ENCODE measurements around the gene FOXK1.
"Not testable (repeated sequence)": the region's sequence is repeated elsewhere in the genome, so short reads cannot be mapped to it uniquely, and the experiment has no call there.

Gene FOXK1

DNA sequence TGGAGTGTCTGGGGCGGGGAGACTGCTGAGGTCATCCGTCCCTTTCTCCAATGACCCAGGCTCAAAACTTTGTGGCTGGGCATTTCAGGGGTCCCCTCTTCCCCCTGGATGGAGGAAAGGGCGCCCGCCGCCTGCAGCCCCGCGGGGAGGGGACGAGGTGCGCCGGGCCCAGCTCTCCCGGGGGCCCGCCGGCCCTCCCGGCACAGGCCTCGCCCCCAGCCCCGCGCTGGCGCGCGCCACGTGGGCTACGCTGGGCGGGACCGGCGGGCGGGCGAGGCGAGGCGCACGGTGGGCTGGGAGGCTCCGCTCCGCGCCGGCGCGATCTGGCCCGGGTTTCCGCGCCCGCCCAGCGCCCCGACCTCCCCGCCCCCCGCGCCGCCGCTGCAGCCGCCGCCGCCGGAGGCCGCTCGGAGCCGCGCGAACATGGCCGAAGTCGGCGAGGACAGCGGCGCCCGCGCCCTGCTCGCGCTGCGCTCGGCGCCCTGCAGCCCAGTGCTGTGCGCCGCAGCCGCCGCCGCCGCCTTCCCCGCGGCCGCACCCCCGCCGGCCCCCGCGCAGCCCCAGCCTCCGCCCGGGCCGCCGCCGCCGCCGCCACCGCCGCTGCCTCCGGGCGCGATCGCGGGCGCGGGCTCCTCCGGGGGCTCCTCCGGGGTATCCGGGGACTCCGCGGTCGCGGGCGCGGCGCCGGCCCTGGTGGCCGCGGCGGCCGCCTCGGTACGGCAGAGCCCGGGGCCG lies at the start of gene FOXK1:
Gene FOXK1, plus strand, starts transcription at position 410 of the 735 bp plus-strand sequence. Its CDS starts 14 bp downstream, at position 424.
- DNase-seq (ENCODE audit: low read depth in 3 of 3, low spot score in 1 of 3): peak; percentile 38 to 84 (median 64)

DNA sequence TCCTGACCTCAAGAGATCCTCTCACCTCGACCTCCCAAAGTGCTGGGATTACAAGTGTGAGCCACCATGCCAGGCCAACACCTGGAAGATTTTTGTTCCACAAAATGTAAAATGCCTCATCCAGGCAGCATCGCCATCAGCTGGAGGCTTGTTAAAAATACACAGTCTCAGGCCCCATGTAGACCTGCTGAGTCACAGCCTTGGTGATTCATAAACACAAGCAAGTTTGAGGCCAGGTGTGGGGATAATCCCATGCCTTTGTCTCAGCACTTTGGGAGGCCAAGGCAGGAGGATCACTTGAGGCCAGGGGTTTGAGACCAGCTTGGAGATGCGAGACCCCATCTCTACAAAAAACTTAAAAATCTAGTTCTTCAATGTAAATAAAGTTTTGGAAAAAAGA lies 49.1 kb upstream of the FOXK1 start:
- no peak for DNase-seq (ENCODE audit: low read depth in 3 of 3, low spot score in 1 of 3)

DNA sequence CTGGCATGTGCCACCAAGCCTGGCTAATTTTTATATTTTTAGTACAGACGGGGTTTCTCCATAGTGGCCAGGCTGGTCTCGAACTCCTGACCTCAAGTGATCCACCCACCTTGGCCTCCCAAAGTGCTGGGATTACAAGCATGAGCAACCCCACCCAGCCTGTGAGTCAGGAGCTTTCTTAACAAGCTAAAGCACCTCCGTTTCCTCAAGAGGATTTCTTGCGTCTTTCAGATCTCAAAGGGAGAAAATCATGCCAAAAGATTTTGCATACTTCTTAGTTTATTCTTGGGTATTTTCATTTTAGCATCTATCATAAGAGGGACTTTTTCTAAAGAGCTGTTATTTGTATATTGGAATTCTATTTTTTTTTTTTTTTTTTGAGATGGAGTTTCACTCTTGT lies 47.9 kb upstream of the FOXK1 start:
- DNase-seq (ENCODE audit: low read depth in 3 of 3, low spot score in 1 of 3): no peak

DNA sequence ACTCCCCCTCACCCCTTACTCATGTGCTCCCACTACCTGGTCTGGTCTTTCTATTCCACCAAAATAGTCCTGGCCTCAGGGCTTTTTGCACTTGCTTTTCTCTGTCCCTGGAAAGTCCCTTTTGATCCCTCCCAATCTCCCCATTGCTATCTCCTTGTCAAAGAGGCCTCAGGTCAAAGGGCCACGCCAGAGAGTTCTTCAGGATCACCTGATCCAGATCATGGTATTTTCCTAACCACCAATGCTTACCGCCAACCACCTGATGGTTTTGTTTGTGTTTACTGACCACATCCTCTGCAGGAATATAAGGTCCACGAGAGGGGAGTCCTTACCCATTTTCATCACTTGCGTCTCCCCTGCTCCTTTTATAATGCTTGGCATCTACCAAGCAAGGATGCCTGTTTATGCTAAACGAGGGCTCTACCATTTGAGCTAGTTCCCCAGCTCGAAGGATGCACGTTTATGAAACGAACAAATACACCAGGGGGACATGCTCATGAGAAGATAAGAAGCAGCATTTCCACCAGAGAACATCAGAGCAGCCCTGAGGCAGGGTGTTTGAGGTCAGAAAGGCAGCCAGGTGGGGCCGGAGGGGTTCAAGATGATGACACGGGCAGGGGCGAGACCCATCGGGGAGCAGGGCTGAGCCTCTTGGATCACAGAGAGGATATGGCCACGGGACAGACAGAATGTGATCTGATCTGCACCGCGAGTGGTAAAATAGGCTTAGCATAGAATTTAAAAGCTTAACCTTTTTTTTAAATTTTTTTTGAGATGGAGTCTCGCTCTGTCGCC lies 43.1 kb upstream of the FOXK1 start:
- no peak for DNase-seq (ENCODE audit: low read depth in 3 of 3, low spot score in 1 of 3)

DNA sequence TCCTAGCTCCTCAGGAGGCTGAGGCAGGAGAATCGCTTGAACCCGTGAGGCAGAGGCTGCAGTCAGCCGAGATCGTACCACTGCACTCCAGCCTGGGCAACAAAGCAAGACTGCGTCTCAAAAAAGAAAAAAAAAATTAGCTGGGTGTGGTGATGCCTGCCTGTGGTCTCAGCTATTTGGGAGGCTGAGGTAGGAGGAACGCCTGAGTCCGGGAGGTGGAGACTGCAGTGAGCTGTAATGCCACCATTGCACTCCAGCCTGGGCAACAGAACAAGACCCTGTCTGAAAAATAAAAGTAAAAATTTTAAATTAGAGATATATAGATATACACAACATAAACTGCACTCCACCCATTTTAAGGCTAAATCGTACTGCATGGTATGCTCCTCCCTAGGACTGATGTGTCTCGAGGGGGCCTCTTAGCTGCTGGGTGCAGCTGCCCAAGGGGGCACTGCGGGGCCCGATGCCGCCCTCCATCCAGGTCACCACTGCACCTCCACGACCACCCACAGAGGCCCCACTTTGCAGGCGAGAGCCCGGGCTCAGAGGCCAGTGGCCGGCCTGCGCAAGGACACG lies 40.9 kb upstream of the FOXK1 start:
- DNase-seq (ENCODE audit: low read depth in 3 of 3, low spot score in 1 of 3): no peak

DNA sequence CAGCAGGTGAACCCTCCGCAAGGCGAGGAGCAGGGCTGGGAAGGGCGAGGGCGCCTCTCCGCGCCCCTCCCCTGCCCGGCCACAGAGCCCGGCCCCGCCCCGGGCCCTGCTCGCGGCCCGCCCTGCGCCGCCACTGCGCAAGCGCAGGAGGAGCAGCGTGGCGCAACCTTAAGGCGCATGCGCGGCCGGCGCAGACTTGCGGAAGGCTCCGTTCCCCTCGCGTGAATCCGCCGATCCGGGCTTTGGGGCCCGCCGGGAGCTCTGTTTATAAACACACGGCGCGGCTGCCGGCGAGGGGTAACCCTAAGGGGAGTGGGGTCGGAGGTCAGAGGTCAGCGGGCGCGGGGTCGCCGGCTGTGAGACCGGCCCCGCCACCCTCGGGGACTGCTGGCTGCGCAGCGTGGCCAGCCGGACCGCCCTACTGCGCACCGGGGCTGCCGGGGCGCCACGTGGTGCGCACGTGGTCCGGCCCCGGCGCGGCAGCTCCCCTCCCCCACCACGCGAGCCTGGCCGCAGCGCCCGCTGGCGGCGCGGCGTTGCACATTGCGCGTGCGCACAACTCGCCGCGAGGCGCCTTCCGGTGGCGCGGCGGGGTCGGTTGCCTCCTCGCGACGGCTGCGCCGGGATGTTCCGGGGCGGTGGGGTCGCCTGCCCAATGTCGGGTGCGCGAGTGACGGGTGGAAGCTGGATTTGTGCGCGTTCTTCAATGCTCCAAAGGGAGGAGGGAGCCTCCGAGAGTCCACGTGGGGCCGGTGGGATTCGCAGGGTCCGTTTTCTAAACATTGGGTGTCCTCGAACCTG lies 40.2 kb upstream of the FOXK1 start:
- DNase-seq (ENCODE audit: low read depth in 3 of 3, low spot score in 1 of 3): peak; percentile 91 to 97 (median 96)

DNA sequence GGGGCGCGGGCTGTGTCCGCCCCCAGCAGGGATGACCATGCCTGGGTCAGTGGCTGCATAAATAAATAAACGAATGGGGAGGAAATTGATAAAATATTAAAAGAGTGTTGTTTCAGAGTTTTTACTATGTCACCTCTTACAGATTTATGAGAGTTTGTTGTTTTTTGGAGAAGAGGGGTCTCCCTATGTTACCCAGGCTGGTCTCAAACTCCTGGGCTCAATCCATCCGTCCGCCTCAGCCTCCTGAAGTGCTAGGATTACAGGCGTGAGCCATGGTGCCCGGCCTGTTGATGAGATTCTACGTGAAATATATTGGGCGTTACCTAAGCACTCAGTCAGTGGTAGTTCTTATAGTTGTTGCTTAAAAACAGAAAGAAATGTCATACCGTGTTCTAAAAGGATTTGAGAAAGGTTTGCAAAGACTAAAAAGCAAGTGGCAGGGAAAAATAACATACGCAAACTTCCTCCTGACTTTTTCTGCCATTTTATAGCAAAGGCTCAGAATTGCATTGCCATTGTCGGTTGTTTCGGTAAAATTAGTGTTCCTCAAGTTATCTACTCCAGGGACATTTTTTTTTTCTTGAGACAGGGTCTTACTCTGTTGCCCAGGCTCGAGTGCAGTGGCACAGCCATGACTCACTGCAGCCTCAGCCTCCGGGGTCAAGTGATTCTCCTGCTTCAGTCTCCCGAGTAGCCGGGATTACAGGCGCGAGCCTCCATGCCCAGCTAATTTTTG lies 39.5 kb upstream of the FOXK1 start:
- DNase-seq (ENCODE audit: low read depth in 3 of 3, low spot score in 1 of 3): no peak

DNA sequence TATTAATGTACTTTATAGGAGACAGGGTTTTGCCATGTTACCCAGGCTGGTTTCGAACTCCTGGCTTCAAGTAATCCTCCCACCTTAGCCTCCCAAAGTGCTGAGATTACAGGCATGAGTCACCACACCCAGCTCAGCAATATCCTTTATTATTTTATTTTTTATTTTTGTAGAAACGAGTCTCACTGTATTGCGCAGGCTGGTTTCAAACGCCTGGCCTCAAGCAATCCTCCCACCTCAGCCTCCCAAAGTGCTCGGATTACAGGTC lies 39.0 kb upstream of the FOXK1 start:
- DNase-seq (ENCODE audit: low read depth in 3 of 3, low spot score in 1 of 3): not testable (repeated sequence)

DNA sequence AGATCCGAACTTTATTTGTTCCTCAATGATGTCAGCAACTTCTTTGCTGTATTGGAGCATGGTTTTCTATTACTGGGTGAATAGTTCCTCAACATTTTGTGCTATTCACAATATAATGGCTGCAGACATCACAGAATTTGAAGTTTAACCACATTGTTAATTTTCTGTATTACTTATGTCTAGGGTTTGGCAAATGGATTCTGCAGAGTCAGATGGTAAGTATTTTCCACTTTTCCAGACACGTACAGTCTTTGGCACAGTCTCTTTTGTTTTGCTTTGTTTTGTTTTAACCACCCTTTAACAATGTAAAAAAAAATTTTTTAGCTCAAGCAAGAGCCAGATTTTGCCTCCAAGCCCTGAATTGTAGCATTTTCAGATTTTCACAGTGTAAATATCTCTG lies 36.8 kb upstream of the FOXK1 start:
- no peak for DNase-seq (ENCODE audit: low read depth in 3 of 3, low spot score in 1 of 3)

DNA sequence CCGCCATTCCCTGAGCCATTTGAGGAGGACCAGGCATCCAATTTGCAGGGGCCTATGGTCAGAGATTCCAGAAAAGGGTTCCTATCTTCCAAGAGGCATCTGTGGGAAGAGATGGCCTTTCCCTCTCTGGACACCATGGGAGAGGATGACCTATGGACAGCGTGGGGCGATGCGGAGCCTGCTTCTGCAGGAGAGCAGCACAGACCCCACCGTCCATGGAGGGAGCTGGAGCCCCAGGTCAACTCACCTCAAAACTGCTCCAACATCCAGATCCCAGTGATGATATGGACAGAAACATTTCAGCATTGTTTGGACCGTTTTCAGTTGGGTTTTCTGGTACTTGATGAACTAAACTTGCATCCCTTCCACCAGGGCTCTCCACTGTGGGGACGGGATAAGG lies 34.0 kb upstream of the FOXK1 start:
- DNase-seq (ENCODE audit: low read depth in 3 of 3, low spot score in 1 of 3): no peak

DNA sequence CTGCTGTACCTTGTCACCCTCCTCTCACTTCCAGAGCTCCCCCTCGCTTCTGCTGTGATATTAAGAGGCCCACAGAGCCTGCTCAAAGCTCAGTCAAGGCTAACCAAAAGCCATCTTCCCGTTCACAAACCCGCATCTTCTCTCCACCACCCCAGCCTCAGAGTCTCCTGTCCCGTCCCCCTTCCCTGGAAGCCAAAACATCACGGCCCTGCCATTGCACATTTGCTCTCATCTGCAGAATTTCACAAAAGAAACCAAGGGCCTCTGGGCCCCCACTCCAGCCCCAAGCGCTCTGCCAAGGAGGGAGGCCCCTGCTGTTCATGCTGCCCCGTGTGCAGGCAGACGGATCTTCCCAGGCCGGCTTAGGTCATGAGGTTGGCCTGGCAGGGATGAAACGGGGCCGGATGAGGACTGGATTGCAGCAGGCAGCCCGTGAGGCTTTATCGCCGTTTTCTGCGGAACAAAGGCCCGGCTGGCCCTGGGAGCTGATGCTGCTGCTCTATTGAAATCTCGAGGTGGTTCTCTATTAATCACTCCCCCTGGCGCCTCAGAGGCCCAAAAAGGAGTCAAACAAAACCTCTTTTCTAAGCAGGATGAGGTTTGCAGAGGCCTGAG lies 31.6 kb upstream of the FOXK1 start:
- DNase-seq (ENCODE audit: low read depth in 3 of 3, low spot score in 1 of 3): no peak

DNA sequence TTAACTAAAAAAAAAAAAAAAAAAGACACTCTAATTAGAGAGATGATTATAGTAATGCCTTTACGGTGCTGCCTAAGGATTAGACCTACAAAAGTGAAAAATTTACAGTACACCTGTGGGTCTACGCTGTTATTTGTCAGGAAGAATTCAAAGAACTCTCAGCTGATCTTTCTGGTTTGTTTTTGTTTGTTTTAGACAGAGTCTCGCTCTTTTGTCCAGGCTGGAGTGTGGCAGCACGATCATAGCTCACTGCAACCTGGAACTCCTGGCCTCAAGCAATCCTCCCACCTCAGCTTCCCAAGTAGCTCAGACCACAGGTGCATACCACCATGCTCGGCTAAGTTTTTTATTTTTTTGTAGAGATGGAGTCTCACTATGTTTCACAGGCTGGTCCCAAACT lies 28.3 kb upstream of the FOXK1 start:
- no peak for DNase-seq (ENCODE audit: low read depth in 3 of 3, low spot score in 1 of 3)

DNA sequence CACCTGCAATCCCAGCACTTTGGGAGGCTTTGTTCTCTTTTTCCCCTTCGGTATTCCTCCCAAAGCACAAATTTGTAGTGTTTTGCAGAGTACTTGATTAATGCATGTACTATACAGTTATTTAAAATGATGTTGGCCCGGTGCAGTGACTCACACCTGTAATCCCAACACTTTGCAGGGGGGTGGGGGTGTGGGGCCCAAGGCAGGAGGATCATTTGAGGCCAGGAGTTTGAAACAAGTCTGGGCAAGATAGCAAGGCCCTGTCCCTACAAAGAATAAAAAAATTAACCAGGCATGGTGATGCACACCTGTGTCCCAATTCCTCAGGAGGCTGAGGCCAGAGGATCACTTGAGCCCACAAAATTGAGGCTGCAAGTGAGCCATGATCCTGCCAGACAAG lies 26.8 kb upstream of the FOXK1 start:
- no peak for DNase-seq (ENCODE audit: low read depth in 3 of 3, low spot score in 1 of 3)

DNA sequence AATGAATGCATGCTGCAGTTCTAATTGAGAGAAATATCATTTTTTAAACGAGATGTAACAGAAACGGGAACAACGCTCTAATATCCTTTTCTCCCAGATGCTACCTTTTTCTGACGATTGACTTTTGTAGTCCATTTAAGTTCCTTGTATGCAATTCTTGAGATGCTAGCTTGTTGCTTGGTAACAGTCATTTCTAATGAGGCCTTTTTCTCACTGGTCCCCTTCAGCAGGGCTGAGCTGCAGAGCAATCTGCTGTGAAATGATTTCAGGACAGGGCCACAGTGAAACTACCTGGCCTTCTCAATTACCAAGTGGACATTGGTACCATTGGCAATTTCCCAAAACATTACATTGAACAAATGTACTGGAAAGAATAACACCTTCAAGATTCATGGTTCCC lies 26.2 kb upstream of the FOXK1 start:
- DNase-seq (ENCODE audit: low read depth in 3 of 3, low spot score in 1 of 3): no peak

DNA sequence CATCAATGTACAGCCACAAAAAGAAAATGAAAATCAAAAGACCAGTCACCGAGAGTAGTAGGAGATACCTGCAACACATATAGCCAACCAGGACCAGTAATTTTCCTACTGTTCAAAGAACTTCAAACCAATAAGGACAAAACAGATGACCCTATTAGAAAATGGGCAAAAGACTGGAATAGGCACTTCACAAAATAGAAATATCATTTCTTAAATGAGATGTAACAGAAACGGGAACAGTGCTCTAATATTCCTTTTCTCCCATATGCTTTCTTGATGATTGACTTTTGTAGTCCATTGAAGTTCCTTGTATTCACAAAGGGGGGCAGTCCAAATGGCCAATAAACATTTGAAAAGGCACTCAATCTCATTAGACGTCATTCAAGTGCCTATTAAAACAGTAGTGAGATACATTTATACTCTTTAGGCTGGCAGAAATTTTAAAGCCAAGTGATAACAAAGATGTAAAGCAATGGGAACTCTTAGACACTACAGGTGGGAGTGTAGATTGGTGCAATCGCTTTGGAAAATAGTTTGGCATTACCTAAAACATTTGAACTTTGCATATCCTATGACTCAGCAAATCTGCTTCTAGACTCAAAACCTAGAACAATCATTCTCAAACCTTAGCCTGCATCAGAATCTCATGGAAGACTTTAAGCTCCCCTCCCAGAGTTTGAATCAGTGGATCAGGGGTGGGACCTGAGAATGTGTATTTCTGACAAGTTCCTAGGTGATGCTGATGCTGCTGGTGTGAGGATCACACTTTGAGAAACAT lies 24.3 kb upstream of the FOXK1 start:
- no peak for DNase-seq (ENCODE audit: low read depth in 3 of 3, low spot score in 1 of 3)

DNA sequence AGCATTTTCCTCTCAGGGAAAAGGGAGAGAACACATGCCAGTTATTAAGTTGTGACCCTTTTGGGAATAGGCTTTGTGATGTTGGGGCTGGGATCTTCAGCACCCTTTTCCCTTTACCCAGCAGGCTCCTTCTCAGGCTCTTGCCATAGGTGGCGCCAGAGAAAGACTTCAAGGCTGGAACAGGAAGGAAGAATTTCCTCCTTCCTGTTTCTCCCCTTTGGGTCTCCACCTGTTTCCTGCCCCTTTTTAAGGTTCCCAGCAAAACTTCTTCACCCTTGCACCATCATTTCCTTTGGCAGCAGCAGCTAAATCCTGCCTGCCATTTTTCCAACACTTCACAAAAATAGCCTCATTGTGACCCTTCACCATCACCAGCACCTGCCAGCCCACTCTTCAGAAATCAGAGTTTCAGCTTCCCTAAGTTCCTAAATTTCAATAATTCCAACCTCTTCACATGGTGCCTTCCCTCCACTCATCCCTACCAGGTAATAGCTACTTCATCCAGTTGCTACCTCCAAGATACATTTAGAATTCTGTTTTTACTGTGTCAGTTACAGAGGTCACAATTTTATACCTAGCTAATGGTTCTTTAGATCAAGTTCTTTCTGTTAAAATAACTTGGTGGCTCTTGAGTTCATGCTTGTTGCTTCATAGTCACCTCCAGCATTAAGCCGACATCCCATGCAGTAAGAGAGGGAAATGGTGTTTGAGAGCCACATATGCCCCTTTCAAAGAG lies 22.4 kb upstream of the FOXK1 start:
- no peak for DNase-seq (ENCODE audit: low read depth in 3 of 3, low spot score in 1 of 3)

DNA sequence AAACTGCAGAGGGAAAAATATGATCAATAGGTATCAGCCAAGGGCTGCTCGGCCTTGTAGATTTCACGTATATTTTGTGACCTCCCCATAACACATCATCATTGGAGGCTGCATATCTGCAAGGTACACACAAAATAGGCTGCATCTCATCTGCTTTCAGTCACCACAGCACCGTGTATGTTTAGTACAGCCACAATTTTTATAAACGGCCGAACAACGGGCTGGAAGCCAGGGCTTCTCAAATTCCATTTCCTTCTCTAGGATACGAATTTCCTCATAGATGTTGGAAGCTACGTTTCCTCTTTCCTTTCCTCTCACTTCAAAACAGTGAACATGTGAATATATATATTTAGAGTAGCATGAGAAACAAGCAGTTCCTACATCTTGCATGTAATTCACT lies 20.2 kb upstream of the FOXK1 start:
- DNase-seq (ENCODE audit: low read depth in 3 of 3, low spot score in 1 of 3): no peak

DNA sequence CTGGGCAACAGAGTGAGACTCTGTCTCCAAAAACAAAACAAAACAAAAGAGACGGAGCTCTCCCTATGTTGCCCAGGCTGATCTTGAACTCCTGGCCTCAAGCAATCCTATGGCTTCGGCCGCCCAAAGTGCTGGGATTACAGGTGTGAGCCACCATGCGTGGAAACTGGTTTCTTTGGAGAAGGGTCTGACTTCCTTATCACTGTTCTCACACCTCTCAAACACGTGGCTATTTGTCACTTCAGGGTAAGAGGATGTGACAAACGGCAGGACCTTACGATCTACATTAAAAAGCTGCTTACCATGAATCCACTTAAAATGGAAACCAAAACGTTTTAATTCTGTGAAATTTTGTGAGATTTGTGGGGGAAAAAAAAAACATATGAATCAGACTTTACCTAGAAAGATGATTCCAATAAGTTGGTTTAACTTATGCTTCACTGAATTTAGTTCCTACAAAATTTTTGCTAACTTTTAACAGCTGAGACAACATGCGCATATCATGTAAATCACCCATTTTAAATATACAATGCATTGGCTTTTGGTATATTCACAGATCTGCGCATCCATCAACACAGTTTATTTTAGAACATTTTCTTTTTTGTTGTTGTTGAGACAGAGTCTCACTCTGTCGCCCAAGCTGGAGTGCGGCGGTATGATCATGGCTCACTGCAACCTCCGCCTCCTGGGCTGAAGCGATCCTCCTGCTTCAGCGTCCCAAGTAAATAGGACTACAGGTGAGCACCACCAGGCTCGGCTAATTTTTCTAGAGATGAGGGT lies 18.7 kb upstream of the FOXK1 start:
- DNase-seq (ENCODE audit: low read depth in 3 of 3, low spot score in 1 of 3): no peak
